ENCODE data around the gene CTBP2.

CTBP2 gene

DNA sequence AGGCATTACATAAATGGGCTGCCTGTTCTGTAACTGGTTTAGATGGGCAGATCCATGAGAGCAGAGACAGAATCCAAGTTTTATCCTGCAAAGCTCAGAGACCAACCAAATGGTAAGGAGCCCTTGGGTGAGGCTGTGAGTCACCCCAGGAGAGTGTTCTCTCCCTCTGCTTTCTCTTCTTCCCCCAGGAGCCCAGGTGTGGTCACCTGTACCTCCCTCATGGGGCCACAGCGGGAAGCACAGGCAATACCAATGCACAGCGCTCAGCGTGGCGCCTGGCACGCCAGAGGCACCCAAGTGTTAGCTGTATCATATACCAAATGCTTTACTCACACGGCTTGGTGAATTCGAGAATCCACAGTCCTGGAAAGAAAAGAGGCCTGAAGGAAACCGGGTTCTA, 39.4 kb downstream of the CTBP2 start:
- no peak for DNase-seq

DNA sequence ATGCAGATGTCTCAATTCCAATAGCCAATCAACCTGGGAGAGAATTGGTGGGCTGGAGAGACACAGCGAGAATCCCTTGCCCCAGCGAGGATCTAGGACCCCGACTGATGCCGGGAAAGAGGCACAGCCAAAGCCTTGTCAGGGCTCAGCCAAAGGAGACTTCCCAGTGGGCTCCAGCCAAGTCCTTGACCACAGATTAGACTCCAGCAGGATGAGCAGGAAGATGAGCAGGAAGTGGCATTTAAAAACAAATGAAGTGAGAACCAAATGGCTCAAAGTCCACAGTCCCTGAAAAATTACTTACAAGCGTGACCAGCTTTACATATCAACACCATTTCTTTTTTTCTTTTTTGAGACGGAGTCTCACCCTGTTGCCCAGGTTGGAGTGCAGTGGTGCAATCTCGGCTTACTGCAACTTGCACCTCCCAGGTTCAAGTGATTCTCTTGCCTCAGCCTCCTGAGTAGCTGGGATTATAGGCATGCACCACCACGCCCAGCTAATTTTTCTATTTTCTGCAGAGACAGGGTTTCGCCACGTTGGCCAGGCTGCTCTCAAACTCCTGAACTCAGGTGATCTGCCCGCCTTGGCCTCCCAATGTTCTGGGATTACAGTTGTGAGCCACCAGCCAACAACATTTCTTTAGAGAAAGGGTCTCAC, 40.2 kb downstream of the CTBP2 start:
- no peak for DNase-seq

DNA sequence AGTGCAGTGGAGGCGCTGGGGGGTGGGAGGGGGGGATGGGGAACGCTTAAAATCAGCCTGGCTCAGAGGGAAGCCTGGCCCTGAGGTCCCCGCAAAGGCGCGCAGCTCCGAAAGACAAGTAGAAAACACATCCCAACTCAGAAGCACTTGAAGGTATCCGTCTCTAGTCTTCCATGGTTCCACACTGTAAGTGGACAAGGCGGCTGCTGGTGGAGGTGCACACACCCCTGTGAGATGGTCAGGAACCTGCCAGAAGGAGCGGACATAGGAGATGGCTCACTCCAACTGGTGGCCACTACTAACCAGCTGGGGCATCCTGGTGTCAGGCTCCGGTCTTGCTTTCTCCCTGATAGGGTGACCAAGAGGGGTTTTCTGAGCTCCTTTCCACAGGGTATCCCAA, 41.7 kb downstream of the CTBP2 start:
- no peak for DNase-seq

DNA sequence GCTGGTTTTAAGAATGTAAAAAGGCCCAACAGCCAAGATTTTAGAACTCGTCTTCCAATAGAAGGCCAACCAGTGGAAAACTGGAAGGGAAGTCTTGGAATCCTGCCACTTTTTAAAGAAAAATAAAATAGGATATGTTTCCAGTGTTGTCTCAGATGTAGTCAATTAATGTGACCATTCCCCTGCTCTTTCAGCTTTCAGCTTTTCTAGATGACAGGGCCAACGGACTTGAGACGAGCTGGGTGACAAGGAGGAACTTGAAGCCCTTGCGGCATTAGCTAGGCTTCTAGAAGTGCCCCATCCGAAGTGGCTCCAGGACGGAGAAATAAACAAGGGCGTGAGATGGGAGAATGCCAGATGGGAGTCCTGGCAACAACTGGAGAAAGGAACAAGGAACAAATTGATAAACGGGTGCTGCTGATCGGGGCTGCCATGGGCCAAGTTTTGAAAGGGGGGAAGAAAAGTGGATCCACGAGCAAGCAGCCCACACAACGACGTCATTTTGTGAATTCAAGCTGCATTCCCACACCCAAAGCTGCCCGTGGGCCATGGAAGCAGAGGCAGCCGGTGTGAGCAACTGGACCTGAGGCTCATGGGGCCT, 42.3 kb downstream of the CTBP2 start:
- DNase-seq = no peak

DNA sequence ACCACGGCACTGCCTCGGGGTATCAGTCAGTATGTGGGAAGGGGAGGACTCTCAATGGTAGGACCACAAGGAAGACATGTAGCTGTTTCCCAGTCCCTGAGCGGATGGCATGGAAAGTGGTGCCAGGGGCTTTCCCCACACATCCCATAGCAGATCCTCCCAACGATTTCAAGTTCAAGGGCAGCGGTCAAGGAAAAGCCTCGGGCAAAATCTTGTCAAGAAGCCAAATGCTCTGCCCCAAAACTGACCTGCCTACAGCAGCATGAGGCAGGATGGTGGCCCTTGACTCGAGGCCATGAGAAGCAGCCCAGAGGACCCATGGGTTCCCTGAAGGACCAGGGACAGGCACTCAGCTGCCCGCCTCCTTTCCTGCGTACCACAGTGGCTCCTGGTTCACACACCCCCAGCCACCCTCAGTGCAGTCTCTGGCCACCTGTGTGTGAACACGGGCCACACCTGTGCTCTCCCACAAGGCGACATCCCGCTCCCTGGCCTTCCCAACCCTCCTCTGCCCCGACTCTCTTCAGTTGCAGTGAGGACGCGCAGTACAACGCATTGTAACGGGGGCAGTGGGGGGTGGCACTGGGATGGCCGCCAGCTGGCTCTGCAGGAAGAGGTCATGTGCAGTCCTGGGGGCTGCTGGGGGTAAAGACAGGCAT, 43.6 kb downstream of the CTBP2 start:
- DNase-seq = no peak

DNA sequence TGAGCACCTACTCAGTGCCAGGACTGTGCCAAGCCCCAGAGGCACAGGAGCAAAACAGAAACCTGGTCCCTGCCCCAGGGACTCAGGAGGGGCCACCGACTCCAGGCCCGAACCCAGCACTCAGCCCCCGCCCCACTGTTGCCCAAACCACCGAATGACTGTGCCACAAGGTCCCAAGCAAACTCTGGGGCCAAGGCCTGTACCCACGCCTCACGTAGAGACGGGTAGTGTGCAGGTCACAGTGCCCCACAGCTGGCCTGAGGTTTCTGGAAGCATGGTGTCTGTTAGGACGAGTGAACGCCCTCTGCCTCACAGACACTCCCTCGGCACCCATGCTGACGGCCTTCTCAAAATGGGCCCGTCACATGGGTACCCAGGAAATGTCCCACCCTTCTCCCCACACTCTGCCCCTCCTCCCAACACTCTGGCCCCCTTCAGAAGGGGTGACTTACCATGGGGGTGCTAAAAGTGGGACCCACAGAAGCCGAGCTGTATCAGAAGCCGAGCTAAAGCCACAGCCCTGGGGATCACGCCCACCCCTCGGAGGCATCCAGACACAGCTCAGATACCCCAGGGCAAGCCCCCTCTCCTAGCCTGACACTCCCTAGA, 44.2 kb downstream of the CTBP2 start:
- no peak for DNase-seq

DNA sequence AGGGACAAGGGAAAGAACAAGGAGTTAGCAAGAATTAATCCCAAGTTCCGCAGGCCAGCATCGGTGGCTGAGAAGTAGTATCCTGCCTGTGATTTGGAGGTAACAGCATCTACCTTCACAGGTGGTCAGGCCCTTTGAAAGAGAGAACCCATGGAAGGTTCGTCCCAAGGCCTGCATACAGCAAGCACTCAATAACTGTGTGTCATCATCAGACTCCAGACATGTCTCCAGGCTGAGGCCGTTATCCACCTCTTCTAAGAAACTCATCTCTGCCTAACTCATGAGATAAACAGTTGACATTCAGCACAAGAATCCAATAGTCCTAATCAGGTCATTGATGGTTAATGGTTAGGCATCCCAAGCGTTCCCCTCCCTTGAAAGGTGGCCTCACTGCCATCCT, 45.0 kb downstream of the CTBP2 start:
- DNase-seq = no peak

DNA sequence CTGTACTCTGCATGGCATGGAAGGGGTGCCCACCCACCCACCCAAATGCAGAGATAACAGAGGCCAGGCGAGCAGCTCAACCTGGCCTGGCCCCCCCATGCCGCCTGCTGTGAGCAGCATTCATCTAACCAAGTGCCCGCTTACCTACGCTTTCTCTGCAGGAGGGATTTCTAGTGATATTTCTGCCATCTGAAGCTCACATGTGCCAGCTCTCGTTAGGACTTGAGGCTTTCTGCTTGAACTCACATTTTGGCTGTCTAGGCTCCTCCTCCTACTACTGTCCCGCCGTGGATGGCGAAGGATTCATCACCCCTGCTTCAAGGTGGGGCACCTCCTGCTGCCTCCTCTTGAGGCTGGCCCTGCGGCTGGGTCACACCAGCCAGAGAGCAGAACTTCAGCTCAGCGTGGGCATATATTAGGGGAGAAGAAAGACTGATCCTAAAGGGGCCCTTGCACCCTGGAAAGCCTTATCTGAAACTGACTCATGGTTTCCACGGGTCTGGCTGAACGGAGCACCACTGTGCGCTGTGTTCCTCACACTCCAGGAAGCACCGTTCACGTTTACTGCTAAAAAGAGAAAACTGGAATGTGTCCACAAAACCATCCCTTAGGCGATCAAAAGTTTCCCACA, 45.5 kb downstream of the CTBP2 start:
- no peak for DNase-seq

DNA sequence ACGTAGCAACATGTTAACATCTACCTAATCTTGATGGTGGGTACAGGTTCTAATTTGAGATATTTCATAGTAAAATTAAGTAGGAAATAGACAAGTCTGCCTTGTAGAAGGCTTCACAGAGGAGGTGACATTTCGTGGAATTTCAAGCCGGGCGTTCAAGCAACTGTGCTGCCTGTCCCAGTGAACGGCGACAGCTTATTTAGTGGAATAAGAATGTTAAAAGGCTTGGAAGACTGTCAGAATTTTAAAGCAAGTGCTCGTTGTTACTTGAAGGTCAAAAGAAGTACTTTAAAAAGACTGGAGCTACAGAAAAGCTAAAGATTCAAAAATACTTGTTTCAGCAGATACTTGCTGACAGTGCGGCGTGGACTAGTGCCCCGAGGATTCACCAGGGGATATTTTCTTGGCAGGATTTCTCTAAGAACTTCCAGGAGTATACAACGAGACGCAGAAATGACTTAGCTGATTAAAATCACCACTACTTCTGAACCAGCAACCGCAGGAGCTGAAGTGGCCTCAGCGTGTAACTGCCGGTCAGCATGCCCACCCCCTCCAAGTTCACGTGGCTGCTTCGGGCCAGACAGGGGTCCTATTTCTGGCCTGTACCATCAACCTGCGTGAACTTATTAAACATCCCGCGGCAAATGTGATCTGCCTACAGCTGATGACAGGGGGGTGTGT, 46.5 kb downstream of the CTBP2 start:
- no peak for DNase-seq

DNA sequence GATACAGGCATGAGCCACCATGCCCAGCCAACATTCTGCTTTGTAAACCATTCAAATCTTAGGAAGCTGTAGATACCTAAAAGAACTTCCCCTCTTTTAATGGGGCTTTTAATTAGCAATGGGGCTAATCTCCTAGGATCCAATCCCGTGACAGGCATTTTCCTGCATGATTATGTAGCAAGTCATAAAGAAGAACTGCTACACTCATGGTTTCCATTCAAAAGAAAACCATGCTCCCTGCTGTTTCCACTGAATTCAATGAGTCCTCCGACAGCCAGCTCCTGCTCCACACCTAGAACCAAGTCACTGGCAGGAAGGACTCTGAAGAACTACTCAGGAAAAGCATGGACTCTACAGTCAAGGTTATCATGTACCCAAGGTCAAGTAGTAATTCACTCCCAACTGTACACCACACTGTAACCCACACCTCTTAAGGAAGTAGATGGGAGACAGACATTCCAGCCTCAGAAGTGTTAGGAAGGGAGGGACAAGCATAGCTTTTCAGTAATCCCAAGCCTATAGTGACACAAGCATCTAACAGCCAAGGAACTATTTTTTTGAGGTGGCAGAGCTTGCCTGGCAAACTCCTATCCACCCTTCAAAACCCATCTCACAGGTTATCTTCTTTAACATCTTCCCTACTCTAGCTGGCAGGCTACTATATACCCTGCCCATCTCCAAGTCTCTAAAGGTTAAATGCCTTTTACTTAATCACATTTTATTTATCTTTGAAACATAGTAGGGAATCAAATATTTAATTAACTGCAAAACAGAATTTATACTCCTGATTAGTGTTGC, 47.5 kb downstream of the CTBP2 start:
- DNase-seq = no peak

DNA sequence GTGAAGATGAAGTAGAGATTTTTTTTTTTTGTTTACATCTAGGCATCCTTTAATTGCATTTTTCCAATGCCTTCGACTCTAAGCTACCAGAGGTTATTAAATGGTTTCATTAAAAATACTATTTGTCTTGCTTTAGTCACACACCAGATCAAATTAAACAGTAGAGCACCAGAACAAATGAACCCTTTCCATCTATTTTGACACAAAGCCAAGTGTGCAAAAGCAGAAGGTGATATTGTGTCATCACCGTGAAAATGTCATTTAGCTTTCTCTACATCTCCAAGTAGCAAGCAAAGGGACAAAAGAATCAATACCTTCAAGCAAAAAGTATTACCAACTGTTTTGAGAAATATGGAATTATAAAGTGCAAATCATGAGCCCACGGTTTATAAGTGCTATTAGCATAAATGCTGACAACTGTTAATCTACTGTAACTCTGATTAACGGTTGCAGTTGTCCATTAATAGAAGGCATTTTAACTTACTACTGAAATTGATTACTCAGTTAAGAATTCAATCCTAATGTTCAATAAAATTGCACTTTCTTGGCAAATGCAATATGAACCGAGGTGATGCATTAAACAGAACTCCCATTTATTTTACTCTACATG, 49.1 kb downstream of the CTBP2 start:
- DNase-seq = no peak

DNA sequence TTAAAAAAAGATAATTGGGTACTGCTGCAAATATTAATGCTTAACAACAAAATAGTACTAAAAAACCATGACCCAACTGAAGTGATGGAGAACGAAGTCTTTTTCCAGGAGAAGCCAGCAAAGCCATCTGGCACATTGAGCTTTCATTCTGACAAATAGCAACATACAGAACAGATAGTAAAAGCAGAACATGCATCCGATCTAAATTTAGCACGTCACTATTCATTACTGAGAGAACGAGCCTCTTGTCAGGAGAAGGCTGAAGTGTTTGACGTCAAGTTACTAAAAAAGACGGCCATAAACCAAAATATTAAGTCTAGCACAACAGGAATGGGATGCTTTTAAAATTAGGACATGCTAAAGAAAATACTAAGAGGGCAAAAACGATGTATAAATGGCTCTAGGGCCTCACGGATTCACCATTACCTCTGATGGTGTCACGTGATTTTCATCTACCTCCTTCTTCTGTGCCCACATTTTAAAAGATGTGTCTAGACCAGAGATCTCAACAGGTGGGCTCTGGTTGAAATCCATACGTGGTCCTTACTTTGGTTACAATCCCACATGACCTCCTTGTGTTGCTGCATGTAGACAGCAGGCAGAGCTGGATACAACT, 52.3 kb downstream of the CTBP2 start:
- DNase-seq = no peak

DNA sequence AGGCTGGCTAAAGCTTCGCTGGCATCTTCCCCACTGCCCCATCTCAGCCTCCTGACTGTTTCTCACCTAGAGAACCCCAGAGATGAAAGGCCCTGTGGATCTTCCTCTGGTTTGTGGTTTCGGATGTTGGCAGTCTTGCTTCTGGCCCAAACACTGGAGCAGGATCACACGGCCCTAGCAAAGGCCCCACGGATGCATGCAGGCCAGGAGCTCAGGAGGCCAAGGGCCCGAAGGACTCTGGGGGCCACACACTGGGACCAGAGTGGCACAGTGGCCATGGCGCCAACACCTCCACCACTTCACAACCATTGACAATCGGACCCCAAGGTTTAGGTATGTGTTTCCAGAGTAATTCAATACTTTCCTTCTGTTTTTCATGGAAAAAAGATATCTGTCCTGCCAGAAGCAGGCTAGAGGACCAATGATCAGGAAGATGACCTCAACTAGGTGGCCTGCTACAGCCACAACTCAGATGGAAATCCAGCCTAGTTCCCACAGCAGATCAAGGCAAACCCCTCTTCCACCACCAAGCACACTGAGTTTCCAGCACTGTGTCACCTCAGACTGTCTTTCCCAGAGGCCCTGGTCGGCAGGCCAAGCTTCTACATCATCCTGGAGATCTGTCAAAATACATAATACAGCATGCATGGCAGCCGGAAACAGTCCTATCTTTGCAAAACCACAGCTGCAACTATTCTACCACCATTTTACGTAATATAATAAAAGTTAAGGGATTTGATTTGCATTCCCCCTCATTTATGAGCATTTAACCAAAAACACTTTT, 53.0 kb downstream of the CTBP2 start:
- DNase-seq = no peak

DNA sequence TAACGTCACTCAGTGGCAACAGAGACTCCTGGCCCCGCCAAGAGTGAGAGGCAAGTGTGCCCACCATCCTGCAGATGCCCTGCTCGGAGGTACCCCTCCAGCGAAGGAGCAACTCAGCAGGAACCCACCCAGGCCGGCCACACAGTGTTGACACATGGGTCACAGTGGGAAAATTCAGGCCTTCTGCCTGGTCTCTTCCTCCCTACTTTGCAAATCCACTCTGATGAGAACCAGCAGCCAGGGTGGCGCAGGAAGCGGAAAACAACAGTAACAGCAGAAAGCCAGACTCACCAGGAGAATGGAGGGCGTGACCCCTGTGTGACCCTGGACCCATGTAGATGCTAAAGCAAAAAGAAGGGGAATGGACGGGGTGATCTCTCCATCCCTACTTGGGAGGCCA, 53.8 kb downstream of the CTBP2 start:
- DNase-seq = no peak

DNA sequence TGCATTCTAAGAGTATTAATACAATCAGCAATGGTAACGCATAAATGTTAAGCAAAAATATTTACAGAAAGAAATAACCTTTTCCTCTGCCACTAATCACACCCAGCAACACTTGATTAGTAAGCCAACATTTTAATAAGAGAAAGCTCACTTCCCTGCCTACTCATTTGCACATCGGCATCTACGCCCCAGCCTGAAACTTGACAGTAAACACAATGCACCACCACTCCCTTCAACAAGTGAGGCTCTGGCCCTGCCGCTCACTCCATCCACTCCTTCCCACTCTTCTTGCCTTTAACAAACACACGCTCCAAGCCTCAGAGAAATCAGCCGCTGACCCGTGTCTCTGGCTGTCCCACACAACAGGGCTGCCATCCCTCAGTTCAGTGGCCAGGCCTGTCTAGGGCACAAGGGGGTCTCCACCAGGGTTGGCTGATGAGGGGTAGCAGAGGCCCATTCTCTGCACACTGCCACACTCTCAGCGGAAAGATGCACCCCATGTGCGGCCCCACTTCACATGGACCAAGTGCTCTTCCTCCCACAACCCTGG, 54.6 kb downstream of the CTBP2 start:
- DNase-seq = no peak

DNA sequence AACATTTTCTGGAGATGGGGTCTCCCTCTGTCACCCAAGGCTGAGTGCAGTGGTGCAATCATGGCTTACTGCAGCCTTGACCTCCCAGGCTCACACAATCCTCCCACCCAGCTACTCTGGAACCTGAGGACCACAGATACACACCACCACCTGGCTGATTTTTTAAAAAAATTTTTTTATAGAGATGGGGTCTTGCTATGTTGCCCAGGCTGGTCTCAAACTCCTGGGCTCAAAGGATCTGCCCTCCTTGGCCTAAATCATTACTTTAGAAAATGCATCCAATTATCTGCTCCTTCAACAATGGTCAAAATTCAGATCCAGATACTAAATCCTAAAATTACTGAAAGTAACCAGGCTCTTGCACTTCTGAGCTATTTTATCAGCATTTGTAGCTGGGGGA, 55.2 kb downstream of the CTBP2 start:
- DNase-seq = no peak

DNA sequence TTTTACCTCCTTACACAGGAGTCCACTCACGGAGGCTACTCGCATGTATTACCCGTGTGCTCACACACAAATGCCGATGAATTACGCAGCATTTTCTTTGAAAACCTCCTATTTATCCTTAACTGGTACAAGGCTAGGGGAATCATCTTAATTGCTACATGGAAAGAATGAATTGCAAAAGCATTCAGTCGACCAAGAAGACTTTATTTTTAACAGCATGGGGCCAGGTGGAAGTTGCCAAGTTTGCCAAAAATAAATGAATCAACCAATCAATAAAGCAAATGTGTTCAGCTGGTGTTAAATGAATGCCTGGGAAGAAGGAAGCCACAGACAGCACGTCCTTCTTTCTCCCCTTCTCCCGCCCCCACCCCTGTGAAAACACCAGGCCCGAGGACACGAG, 55.8 kb downstream of the CTBP2 start:
- no peak for DNase-seq

DNA sequence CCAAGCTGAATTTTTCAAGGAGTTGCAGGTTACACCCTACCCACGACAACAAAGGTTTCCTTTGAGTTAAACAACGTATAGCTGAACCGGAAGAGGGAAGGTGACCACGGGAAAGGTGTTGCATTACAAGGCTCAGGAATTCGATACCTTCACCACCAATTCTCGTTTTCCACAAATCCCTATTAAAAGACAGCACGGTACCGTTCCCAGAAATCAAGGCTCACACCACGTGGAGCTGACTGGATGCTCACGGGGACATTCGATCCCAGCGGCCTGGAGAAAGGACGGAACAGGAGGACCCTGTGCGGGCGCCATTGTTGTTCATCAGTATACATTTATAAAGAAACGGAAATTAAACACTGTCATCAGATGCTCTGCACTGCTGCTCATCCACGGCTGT, 56.4 kb downstream of the CTBP2 start:
- DNase-seq = no peak

DNA sequence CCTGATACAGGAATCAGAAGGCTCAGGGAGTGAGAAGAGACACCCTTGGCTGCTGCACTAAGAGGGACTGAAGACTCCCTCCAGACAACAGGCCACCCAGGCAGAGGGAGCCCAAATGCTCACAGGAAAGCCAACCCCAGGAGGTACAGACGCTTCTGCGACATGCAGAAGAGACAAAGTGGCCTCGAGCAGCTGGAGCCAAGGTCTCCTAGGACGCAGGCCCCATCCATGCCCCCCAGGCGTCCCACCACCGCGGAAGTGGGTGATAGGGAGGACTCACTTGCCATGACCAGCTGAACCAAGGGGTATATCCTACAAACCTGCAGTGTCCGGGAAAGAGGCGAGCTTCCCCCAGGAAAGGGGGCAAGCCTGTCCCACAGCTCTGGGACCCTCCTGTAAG, 56.9 kb downstream of the CTBP2 start:
- DNase-seq = no peak

DNA sequence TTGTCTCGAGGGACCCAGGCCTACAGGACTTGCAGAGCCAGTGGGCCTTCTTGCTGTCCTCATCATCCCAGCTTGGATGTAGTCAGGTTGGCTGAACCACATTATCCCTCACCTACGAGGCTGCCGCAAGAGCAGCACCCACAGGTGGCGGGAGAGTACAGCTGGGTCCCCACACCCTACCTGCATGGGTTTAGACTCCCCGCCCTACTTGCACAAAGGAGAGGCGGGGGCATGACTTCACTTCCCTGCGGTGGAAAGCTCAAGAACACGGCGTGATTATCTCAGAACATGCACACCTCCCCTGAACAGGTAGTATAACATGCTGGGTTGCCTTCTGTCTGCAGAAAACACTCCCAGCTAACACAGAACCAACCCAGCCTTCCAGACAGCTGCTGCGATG, 57.5 kb downstream of the CTBP2 start:
- no peak for DNase-seq

All from DMS 273 treated with DMSO at 0.1 percent for 48 hours (cell line).